H1 (cell line): Measurements from ENCODE around the gene OR10H5. TPM values are rescaled to one million over a fixed set of nuclear protein-coding genes. Genes with fewer than 3 reads are reported as not detected.

Experiments used
- CTCF ChIA-PET: fragments of 300-600 bp; sonication (Branson Sonifier 250); formaldehyde crosslinking; loops from one replicate; lab custom pipeline; 2021; ENCODE audit not compliant: partially characterized antibody; lab: Charles Lee
- POLR2A ChIA-PET: fragments of 300-600 bp; sonication (Branson Sonifier 250); formaldehyde crosslinking; loops from one replicate; lab custom pipeline; 2021; ENCODE audit warnings: inconsistent platforms; ENCODE audit not compliant: partially characterized antibody; lab: Charles Lee
- DNase-seq, 2 experiments: peaks; one replicate each; pipeline versions ENCODE4 v3.0.0 to v3.0.0-alpha.2; 2010 to 2022; ENCODE audit warnings: low spot score in 2 of 2, low read depth in 1 of 2, mixed read lengths in 1 of 2
- FAIRE-seq: peaks from 2 replicates; lab custom pipeline; 2011; peaks lifted over from hg19 to GRCh38; lab: Jason Lieb, UNC
- H2AFZ ChIP-seq: 2 replicates; pipeline ENCODE4 v1.8.1; 2012; ENCODE audit warnings: low read length, inconsistent platforms
- H2AK5ac ChIP-seq: 2 replicates; pipeline ENCODE4 v1.6.1; 2013; ENCODE audit warnings: low read depth, low read length
- H2BK120ac ChIP-seq: replicated peaks from 2 replicates; pipeline ENCODE3; 2013; ENCODE audit warnings: low read depth, low read length, inconsistent platforms
- H2BK12ac ChIP-seq: 2 replicates; pipeline ENCODE4 v1.6.1; 2013; ENCODE audit warnings: low read depth, low read length
- H2BK15ac ChIP-seq: 2 replicates; pipeline ENCODE4 v1.6.1; 2013; ENCODE audit warnings: low read length
- H2BK20ac ChIP-seq: 2 replicates; pipeline ENCODE4 v1.6.1; 2013; ENCODE audit warnings: low read length
- H2BK5ac ChIP-seq: 2 replicates; pipeline ENCODE4 v1.6.1; 2013; ENCODE audit warnings: low read depth, low read length
- H3K14ac ChIP-seq: 2 replicates; pipeline ENCODE4 v1.6.1; 2013; ENCODE audit warnings: inconsistent platforms; ENCODE audit not compliant: insufficient read length
- H3K18ac ChIP-seq: 2 replicates; pipeline ENCODE4 v1.6.1; 2013; ENCODE audit warnings: low read length; ENCODE audit errors: extremely low read depth
- H3K23ac ChIP-seq: 2 replicates; pipeline ENCODE4 v1.6.1; 2013; ENCODE audit warnings: inconsistent platforms; ENCODE audit not compliant: insufficient read length
- H3K23me2 ChIP-seq: 2 replicates; pipeline ENCODE4 v1.6.1; 2013; ENCODE audit warnings: low read depth, low read length
- H3K27ac ChIP-seq: 2 replicates; pipeline ENCODE4 v1.6.1; 2011; ENCODE audit warnings: low read depth, low read length, inconsistent platforms
- H3K27me3 ChIP-seq, 4 experiments: replicated peaks in 1 of 4; 1 replicate in 1 of 4; 2 replicates in 3 of 4; pipeline versions ENCODE4 v1.6.1 to v1.8.1; 2011 to 2013; ENCODE audit warnings: low read length in 3 of 4, mild to moderate bottlenecking in 3 of 4, inconsistent platforms in 2 of 4, mixed read lengths in 2 of 4, moderate library complexity in 1 of 4; ENCODE audit not compliant: control insufficient read depth in 3 of 4, insufficient read depth in 3 of 4; ENCODE audit errors: extremely low read depth in 1 of 4
- H3K36me3 ChIP-seq, 4 experiments: 2 replicates each; pipeline versions ENCODE4 v1.6.1 to v1.8.1; 2011 to 2013; ENCODE audit warnings: mild to moderate bottlenecking in 4 of 4, low read length in 3 of 4, moderate library complexity in 2 of 4, control low read depth in 1 of 4, inconsistent platforms in 1 of 4; ENCODE audit not compliant: insufficient read depth in 4 of 4, control insufficient read depth in 2 of 4
- H3K4ac ChIP-seq: replicated peaks from 2 replicates; pipeline ENCODE3; 2013; ENCODE audit warnings: low read length, low read depth, mixed read lengths, inconsistent platforms; ENCODE audit not compliant: insufficient read length
- H3K4me1 ChIP-seq, 4 experiments: replicated peaks in 1 of 4; 1 replicate in 1 of 4; 2 replicates in 3 of 4; pipeline versions ENCODE4 v1.6.1 to v1.8.1; 2011 to 2013; ENCODE audit warnings: low read length in 3 of 4, inconsistent platforms in 2 of 4, mixed read lengths in 1 of 4; ENCODE audit not compliant: insufficient read depth in 4 of 4, control insufficient read depth in 3 of 4
- H3K4me2 ChIP-seq, 2 experiments: 2 replicates each; pipeline versions ENCODE4 v1.6.1 to v1.8.1; 2011 to 2013; ENCODE audit warnings: low read depth in 2 of 2, low read length in 2 of 2, control low read depth in 1 of 2, inconsistent platforms in 1 of 2, mild to moderate bottlenecking in 1 of 2; ENCODE audit not compliant: insufficient read depth in 1 of 2
- H3K4me3 ChIP-seq, 4 experiments: fragments of 200-600, 300-600 bp in 1 of 4; sonication (generic), shearing (Covaris generic), sonication (Bioruptor Twin) in 1 of 4; 2 replicates each; pipeline versions ENCODE4 v1.5.1 to v1.8.1; 2011 to 2016; ENCODE audit warnings: low read length in 4 of 4, low read depth in 3 of 4, control low read depth in 2 of 4, inconsistent platforms in 2 of 4, mild to moderate bottlenecking in 2 of 4, mixed read lengths in 1 of 4, moderate library complexity in 1 of 4; ENCODE audit not compliant: insufficient read depth in 2 of 4; ENCODE audit errors: extremely low read depth in 1 of 4
- H3K56ac ChIP-seq: replicated peaks from 2 replicates; pipeline ENCODE3; 2013; ENCODE audit warnings: low read depth, mild to moderate bottlenecking, mixed read lengths, low read length, inconsistent platforms; ENCODE audit not compliant: insufficient read length
- H3K79me1 ChIP-seq: 2 replicates; pipeline ENCODE4 v1.6.1; 2013; ENCODE audit warnings: low read depth, low read length, control low read depth
- H3K79me2 ChIP-seq, 2 experiments: 2 replicates each; pipeline versions ENCODE4 v1.6.1 to v1.8.1; 2012 to 2013; ENCODE audit warnings: low read length in 2 of 2, mild to moderate bottlenecking in 2 of 2, inconsistent platforms in 1 of 2; ENCODE audit not compliant: insufficient read depth in 2 of 2, control insufficient read depth in 1 of 2
- H3K9ac ChIP-seq, 4 experiments: replicated peaks in 1 of 4; 1 replicate in 1 of 4; 2 replicates in 3 of 4; pipeline versions ENCODE4 v1.6.1 to v1.8.1; 2011 to 2013; ENCODE audit warnings: low read depth in 3 of 4, low read length in 3 of 4, control low read depth in 2 of 4, mild to moderate bottlenecking in 2 of 4, moderate library complexity in 2 of 4, inconsistent platforms in 1 of 4; ENCODE audit errors: extremely low read depth in 1 of 4
- H3K9me3 ChIP-seq, 2 experiments: 2 replicates each; pipeline versions ENCODE4 v1.6.1 to v1.8.1; 2012 to 2013; ENCODE audit warnings: mild to moderate bottlenecking in 2 of 2, moderate library complexity in 2 of 2, control low read depth in 1 of 2, inconsistent platforms in 1 of 2, low read depth in 1 of 2, low read length in 1 of 2, mixed read lengths in 1 of 2; ENCODE audit not compliant: insufficient read depth in 2 of 2
- H4K20me1 ChIP-seq, 2 experiments: replicated peaks in 1 of 2; 2 replicates each; pipeline versions ENCODE3 to v1.8.1; 2011 to 2013; ENCODE audit warnings: inconsistent platforms in 2 of 2, low read length in 2 of 2, mild to moderate bottlenecking in 1 of 2; ENCODE audit not compliant: insufficient read depth in 2 of 2, control insufficient read depth in 1 of 2
- H4K5ac ChIP-seq: 2 replicates; pipeline ENCODE4 v1.6.1; 2013; ENCODE audit warnings: low read length, low read depth, mixed read lengths, inconsistent platforms; ENCODE audit not compliant: insufficient read length
- H4K8ac ChIP-seq: 2 replicates; pipeline ENCODE4 v1.8.0; 2013; ENCODE audit warnings: mild to moderate bottlenecking, moderate library complexity, low read length, inconsistent platforms; ENCODE audit not compliant: insufficient read depth; ENCODE audit errors: extremely low read depth
- H4K91ac ChIP-seq: replicated peaks from 2 replicates; pipeline ENCODE3; 2013; ENCODE audit warnings: low read length, mixed read lengths, inconsistent platforms; ENCODE audit not compliant: insufficient read length
- BRCA1 ChIP-seq: IDR thresholded peaks from 2 replicates; pipeline ENCODE4 v1.6.1; 2012; ENCODE audit warnings: low read depth, low read length, improper control_type of control experiment
- CBX8 ChIP-seq: fragments of 300-800, 300-1000 bp; sonication (generic); IDR thresholded peaks from 2 replicates; pipeline ENCODE4 v1.7.1; 2016; ENCODE audit warnings: low read depth, low read length, borderline replicate concordance
- CEBPB ChIP-seq: IDR thresholded peaks from 2 replicates; pipeline ENCODE4 v1.6.1; 2012; ENCODE audit warnings: low read depth, low read length
- CTBP2 ChIP-seq: IDR thresholded peaks from 2 replicates; pipeline ENCODE4 v1.7.0; 2011; ENCODE audit warnings: borderline replicate concordance, mild to moderate bottlenecking, moderate library complexity, mixed read lengths, low read length; ENCODE audit not compliant: insufficient read depth, insufficient read length
- HDAC2 ChIP-seq, 2 experiments: fragments of 300-600 bp in 1 of 2; sonication (generic) in 1 of 2; IDR thresholded peaks; 2 replicates each; pipeline ENCODE4 v1.6.1; 2011 to 2012; ENCODE audit warnings: low read depth in 2 of 2, low read length in 2 of 2, mild to moderate bottlenecking in 2 of 2, moderate library complexity in 2 of 2, borderline replicate concordance in 1 of 2, inconsistent platforms in 1 of 2
- JUN ChIP-seq: IDR thresholded peaks from 2 replicates; pipeline ENCODE4 v1.6.1; 2011; ENCODE audit warnings: low read depth, mild to moderate bottlenecking, improper control_type of control experiment, low read length
- MAFK ChIP-seq: IDR thresholded peaks from 2 replicates; pipeline ENCODE4 v1.6.1; 2012; ENCODE audit warnings: low read depth, mild to moderate bottlenecking, improper control_type of control experiment, low read length
- NANOG ChIP-seq: IDR thresholded peaks from 2 replicates; pipeline ENCODE4 v1.6.1; 2011; ENCODE audit warnings: low read length, low read depth, mild to moderate bottlenecking, inconsistent platforms; ENCODE audit not compliant: insufficient read depth, poor library complexity, severe bottlenecking
- NRF1 ChIP-seq: IDR thresholded peaks from 2 replicates; pipeline ENCODE4 v1.6.1; 2011; ENCODE audit warnings: mild to moderate bottlenecking, low read depth, low read length, improper control_type of control experiment
- POLR2AphosphoS5 ChIP-seq: IDR thresholded peaks from 2 replicates; pipeline ENCODE4 v1.6.1; 2011; ENCODE audit warnings: low read depth, low read length
- POU5F1 ChIP-seq: IDR thresholded peaks from 2 replicates; pipeline ENCODE4 v1.6.1; 2011; ENCODE audit warnings: low read depth, mild to moderate bottlenecking, low read length, moderate library complexity
- SIN3A ChIP-seq, 2 experiments: IDR thresholded peaks in 1 of 2; conservative IDR thresholded peaks in 1 of 2; 2 replicates each; pipeline ENCODE4 v1.6.1; 2011 to 2012; ENCODE audit warnings: low read length in 2 of 2, improper control_type of control experiment in 1 of 2, low read depth in 1 of 2, mild to moderate bottlenecking in 1 of 2
- SIRT6 ChIP-seq: IDR thresholded peaks from one replicate; pipeline ENCODE4 v1.7.1; 2012; ENCODE audit warnings: low read length, inconsistent platforms
- TCF12 ChIP-seq: IDR thresholded peaks from 2 replicates; pipeline ENCODE4 v1.6.1; 2011; ENCODE audit warnings: low read depth, mild to moderate bottlenecking, low read length
- WGBS, 2 experiments: shearing (Covaris generic) in 1 of 2; methylation state at CpG; one replicate each; pipeline versions ENCODE4 v1.1.6 to v1.1.7; 2013 to 2015; ENCODE audit warnings: low lambda C conversion rate in 2 of 2, mixed read lengths in 2 of 2, inconsistent platforms in 1 of 2, low coverage in 1 of 2, missing lambda C conversion rate in 1 of 2; ENCODE audit not compliant: insufficient replicate concordance in 2 of 2, insufficient coverage in 1 of 2, insufficient read length in 1 of 2; ENCODE audit errors: extremely low coverage in 1 of 2, missing lambda C conversion rate in 1 of 2; 5-methylcytosine and 5-hydroxymethylcytosine counted together
- polyA plus RNA-seq, 7 experiments: library from polyadenylated mRNA; depleted of rRNA in 3 of 7; stranded (reverse) in 5 of 7; unstranded in 2 of 7; fragments of >200 nt in 5 of 7; fragments of 200-250 nt in 2 of 7; gene quantifications; 1 replicate in 5 of 7; 2 replicates in 1 of 7; 4 replicates in 1 of 7; pipeline versions ENCODE4 v1.2.1 to v1.2.3, GENCODE V29; 2011 to 2013; ENCODE audit warnings: missing spikeins in 2 of 7, mixed read lengths in 2 of 7
- total RNA-seq: library from RNA; stranded (reverse); fragmentation: NEBNext Ultra II Directional; extraction: Animal tissue kit (Norgen Biotek cat#: 25700); gene quantifications from 2 replicates; pipeline ENCODE4 v1.2.1, GENCODE V29; 2021
- TF ChIP-seq, protein P1 (sequence below): IDR thresholded peaks from 2 replicates; pipeline ENCODE4 v1.6.1; 2012; ENCODE audit warnings: inconsistent platforms

Gene OR10H5
- total and polyA plus RNA-seq, 2 of the 8 experiments (the other 6 are each of a cell fraction or from before 2014, with no cell fraction given) = not detected

DNA sequence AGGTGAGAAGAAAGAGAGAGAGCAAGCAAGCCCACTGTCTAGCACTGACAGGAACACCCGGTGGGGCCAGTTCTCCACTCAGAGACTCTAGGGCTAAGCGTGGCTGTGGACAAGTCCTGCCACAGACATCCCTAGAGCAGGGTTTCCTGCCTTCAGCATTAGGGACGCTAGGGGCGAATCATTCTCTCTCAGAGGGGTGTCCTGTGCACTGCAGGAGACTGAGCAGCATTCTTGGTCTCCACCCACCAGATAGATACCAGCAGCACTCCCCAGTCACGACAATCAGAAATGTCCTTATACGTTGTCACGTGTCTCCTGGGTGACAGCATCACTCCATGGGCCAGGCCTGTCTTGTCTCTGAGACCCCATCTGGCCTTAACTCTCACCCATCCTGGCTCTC is 26.5 kb downstream of the OR10H5 start:
- H3K4me2 ChIP-seq = no peak overlapping the region
- DNase-seq = no peak
- TF ChIP-seq NRF1 = no peak
- no peak for TF ChIP-seq CBX8
- no peak for TF ChIP-seq HDAC2 (IDR thresholded peaks at IDR 0.05; ENCODE audit: borderline replicate concordance in 1 of 2, low read depth in 2 of 2, low read length in 2 of 2)
- no peak for TF ChIP-seq CTBP2
- no peak for TF ChIP-seq SIRT6
- no peak for TF ChIP-seq NANOG
- no peak for TF ChIP-seq TCF12
- TF ChIP-seq BRCA1 = no peak
- TF ChIP-seq SIN3A (conservative IDR thresholded peaks at IDR 0.05 in 1 of 2, IDR thresholded peaks at IDR 0.05 in 1 of 2; ENCODE audit: low read depth in 1 of 2, low read length in 2 of 2) = no peak
- TF ChIP-seq, protein P1, sequence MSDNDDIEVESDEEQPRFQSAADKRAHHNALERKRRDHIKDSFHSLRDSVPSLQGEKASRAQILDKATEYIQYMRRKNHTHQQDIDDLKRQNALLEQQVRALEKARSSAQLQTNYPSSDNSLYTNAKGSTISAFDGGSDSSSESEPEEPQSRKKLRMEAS = no peak
- no peak for TF ChIP-seq CEBPB
- TF ChIP-seq POLR2AphosphoS5 = no peak
- no peak for TF ChIP-seq JUN
- no peak for TF ChIP-seq POU5F1
- TF ChIP-seq MAFK = no peak

More for the DNA sequence above, 26.5 kb downstream of the OR10H5 start:
- H3K4me1 ChIP-seq = no peaks in the 10 kb centered on the region
- FAIRE-seq = no peak
- H3K23me2 ChIP-seq = no peaks in the 10 kb centered on the region
- no peak overlapping the region for H3K27ac ChIP-seq
- CTCF ChIA-PET = interaction anchor here (0.6 kb wide), 2 partner anchors 41 to 370 kb away, joined by 3 read pairs; no protein-coding TSS in a partner anchor
- H2BK120ac ChIP-seq = no peak overlapping the region
- no peaks in the 10 kb centered on the region for H3K27me3 ChIP-seq
- no peak overlapping the region for H3K14ac ChIP-seq
- H3K56ac ChIP-seq = no peak overlapping the region
- no peak overlapping the region for H4K5ac ChIP-seq
- H4K91ac ChIP-seq = no peak overlapping the region
- H2BK5ac ChIP-seq = no peak overlapping the region
- no peak overlapping the region for H2AK5ac ChIP-seq
- no peak overlapping the region for H2BK12ac ChIP-seq
- no peak overlapping the region for H3K4ac ChIP-seq
- no peak overlapping the region for H2AFZ ChIP-seq
- peaks cover 53 to 95% of the 10 kb centered on the region in 2 experiments for H3K9me3 ChIP-seq
- no peak overlapping the region for H3K18ac ChIP-seq
- H3K79me1 ChIP-seq = no peaks in the 10 kb centered on the region
- no peak overlapping the region for H3K23ac ChIP-seq
- H4K20me1 ChIP-seq = no peaks in the 10 kb centered on the region
- no peaks in the 10 kb centered on the region for H3K79me2 ChIP-seq
- H3K9ac ChIP-seq = no peak overlapping the region
- H4K8ac ChIP-seq = no peak overlapping the region
- WGBS, 2 experiments = 62% methylated on average over 7 of the region's 7 CpGs; no CpG with 5 or more reads in 1 of the 2 experiments
- H3K36me3 ChIP-seq = no peaks in the 10 kb centered on the region
- no peak overlapping the region for H2BK20ac ChIP-seq
- H3K4me3 ChIP-seq = no peak overlapping the region
- H2BK15ac ChIP-seq = no peak overlapping the region
- POLR2A ChIA-PET = no interaction called here
